Psoas muscle (tissue), 8 donors: ENCODE measurements around the gene CACNA2D4. TPM values are rescaled to one million over a fixed set of nuclear protein-coding genes. Genes with fewer than 3 reads are reported as not detected.

ENCODE experiments used
- ATAC-seq, 4 donors: fragments of 200-7000 bp; cut with Tn5 transposase; one replicate each; pipeline ENCODE4 v1.9.1; 2020; ENCODE audit warnings: moderate library complexity in 3 of 4, mild to moderate bottlenecking in 2 of 4
- DNase-seq, 2 donors: peaks; one replicate each; pipeline ENCODE4 v3.0.0-alpha.2; 2020
- H3K27ac ChIP-seq: fragments of 200-600 bp; one replicate; pipeline ENCODE4 v1.8.0; 2022
- H3K27me3 ChIP-seq, 3 donors: fragments of 200-600 bp in 1 of 3; one replicate each; pipeline versions ENCODE4 v1.6.1 to v1.8.0; 2013 to 2022; ENCODE audit warnings: low read length in 2 of 3, mild to moderate bottlenecking in 2 of 3, moderate library complexity in 1 of 3; ENCODE audit not compliant: insufficient read depth in 3 of 3
- H3K36me3 ChIP-seq, 2 donors: fragments of 200-600 bp in 1 of 2; one replicate each; pipeline versions ENCODE4 v1.6.1 to v1.8.0; 2013 to 2022; ENCODE audit warnings: low read depth in 1 of 2, mild to moderate bottlenecking in 1 of 2, moderate library complexity in 1 of 2; ENCODE audit not compliant: insufficient read depth in 1 of 2
- H3K4me1 ChIP-seq: fragments of 200-600 bp; one replicate; pipeline ENCODE4 v1.8.0; 2022
- H3K4me3 ChIP-seq: fragments of 200-600 bp; one replicate; pipeline ENCODE4 v1.8.0; 2022; ENCODE audit warnings: mild to moderate bottlenecking
- H3K9me3 ChIP-seq: fragments of 200-600 bp; one replicate; pipeline ENCODE4 v1.8.0; 2022
- WGBS, 3 donors: extraction: QIAGEN DNeasy Blood & Tissue Kit; methylation state at CpG; one replicate each; pipeline versions ENCODE4 v1.1.6 to v1.1.7; 2013; 5-methylcytosine and 5-hydroxymethylcytosine counted together
- intact Hi-C, 2 donors: fragments of 100-400 bp; cut with DNase I; formaldehyde crosslinking; loops; one replicate each; pipeline versions ENCODE4 v1.11.0 to v1.14.2; 2022
- polyA plus RNA-seq, 3 donors: library from polyadenylated mRNA; stranded (reverse); fragments of 200-250 nt; gene quantifications; one replicate each; pipeline ENCODE4 v1.2.3, GENCODE V29; 2013
- total RNA-seq, 4 donors: library from RNA; stranded (reverse); fragmentation: NEBNext Ultra II Directional in 2 of 4; extraction: Animal tissue kit (Norgen Biotek cat#: 25700) in 2 of 4; gene quantifications; one replicate each; pipeline versions ENCODE4 v1.2.1 to v1.2.4, GENCODE V29; 2021 to 2023
- TF ChIP-seq, protein P1 (sequence below): fragments of 200-600 bp; IDR thresholded peaks from one replicate; pipeline ENCODE4 v1.8.0; 2022; ENCODE audit warnings: antibody characterized with exemption
- donor health status: healthy with polysubstance abuse.
- donor health status: DM: no; HTN: no; CAD: no; lungs with moderate emphysema.
- donor health status: Bipolar disorder and iron deficiency.
- donor health status: healthy.
- donor health status: DM: yes; HTN: yes; CAD: no.
- donor health status: DM: no; HTN: no; CAD: no.
- donor health status: DM: no; HTN: no; CAD: no.
- donor health status: DM: yes; HTN: yes; CAD: no.

CACNA2D4 gene
- total and polyA plus RNA-seq, 7 donors: 0.74 to 1.8 (median 0.93) TPM

GRCh38 chr12:1888923-1889322 lies 29.5 kb downstream of the CACNA2D4 start:
- no peaks in the 10 kb centered on the region for H3K4me1 ChIP-seq
- TF ChIP-seq, protein P1, sequence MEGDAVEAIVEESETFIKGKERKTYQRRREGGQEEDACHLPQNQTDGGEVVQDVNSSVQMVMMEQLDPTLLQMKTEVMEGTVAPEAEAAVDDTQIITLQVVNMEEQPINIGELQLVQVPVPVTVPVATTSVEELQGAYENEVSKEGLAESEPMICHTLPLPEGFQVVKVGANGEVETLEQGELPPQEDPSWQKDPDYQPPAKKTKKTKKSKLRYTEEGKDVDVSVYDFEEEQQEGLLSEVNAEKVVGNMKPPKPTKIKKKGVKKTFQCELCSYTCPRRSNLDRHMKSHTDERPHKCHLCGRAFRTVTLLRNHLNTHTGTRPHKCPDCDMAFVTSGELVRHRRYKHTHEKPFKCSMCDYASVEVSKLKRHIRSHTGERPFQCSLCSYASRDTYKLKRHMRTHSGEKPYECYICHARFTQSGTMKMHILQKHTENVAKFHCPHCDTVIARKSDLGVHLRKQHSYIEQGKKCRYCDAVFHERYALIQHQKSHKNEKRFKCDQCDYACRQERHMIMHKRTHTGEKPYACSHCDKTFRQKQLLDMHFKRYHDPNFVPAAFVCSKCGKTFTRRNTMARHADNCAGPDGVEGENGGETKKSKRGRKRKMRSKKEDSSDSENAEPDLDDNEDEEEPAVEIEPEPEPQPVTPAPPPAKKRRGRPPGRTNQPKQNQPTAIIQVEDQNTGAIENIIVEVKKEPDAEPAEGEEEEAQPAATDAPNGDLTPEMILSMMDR: no peak
- 89 to 93% (median 89%) methylated on average over 3 of the region's 3 CpGs for WGBS, 3 donors
- intact Hi-C loops: no loop called here
- no peaks in the 10 kb centered on the region for H3K9me3 ChIP-seq
- no peak overlapping the region for H3K27ac ChIP-seq
- no peaks in the 10 kb centered on the region for H3K27me3 ChIP-seq
- no peak overlapping the region for H3K4me3 ChIP-seq
- no peak for DNase-seq
- H3K36me3 ChIP-seq: no peaks in the 10 kb centered on the region
- no peak for ATAC-seq

DNA sequence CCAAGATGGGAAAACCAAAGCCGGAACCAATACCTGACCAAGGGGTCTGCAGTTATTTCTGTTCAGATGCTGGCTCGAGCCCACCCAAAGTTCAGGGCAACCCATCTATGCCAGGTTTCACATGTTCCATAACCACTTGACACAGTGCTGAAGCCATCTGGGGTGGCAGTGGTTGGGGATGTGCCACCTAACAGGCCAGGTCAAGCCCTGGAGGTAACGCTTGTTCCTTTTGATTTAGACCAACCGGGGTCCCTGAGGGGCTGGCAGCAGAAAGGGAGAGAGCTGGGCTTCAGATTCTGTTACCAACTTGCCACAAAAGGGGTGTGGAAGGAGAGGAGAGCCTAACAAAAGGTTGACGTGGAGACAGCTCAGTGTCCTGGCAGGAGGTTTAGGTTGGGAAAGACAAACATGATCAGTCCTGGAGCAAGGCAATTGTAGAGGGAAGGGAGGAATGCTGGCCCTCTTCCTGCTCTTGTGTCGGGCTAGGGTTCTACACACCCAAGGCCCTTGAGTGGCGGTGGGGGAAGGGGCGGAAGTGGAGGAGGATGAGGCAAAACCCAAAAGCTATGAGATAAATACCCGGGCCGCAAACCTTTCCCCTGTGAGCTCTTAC lies 31.9 kb downstream of the CACNA2D4 start:
- DNase-seq (no peak), ATAC-seq (no peak)
- no peaks in the 10 kb centered on the region for H3K9me3 ChIP-seq
- H3K4me3 ChIP-seq: no peak overlapping the region
- no peaks in the 10 kb centered on the region for H3K36me3 ChIP-seq
- 80 to 87% (median 84%) methylated on average over 10 of the region's 10 CpGs for WGBS, 3 donors
- intact Hi-C loops: no loop called here
- TF ChIP-seq, protein P1: no peak
- H3K4me1 ChIP-seq: no peaks in the 10 kb centered on the region
- H3K27me3 ChIP-seq: no peaks in the 10 kb centered on the region
- no peak overlapping the region for H3K27ac ChIP-seq

GRCh38 chr12:1885599-1886245 lies 32.7 kb downstream of the CACNA2D4 start:
- Histone ChIP-seq H3K27me3 (no peaks in the 10 kb centered on the region), H3K9me3 (no peaks in the 10 kb centered on the region), H3K36me3 (no peaks in the 10 kb centered on the region), H3K4me1 (no peaks in the 10 kb centered on the region), H3K4me3 (no peak overlapping the region), H3K27ac (no peak overlapping the region)
- DNase-seq (no peak), ATAC-seq (no peak)
- intact Hi-C loops: no loop called here
- 81 to 86% (median 85%) methylated on average over 13 of the region's 13 CpGs for WGBS, 3 donors
- TF ChIP-seq, protein P1: no peak

DNA sequence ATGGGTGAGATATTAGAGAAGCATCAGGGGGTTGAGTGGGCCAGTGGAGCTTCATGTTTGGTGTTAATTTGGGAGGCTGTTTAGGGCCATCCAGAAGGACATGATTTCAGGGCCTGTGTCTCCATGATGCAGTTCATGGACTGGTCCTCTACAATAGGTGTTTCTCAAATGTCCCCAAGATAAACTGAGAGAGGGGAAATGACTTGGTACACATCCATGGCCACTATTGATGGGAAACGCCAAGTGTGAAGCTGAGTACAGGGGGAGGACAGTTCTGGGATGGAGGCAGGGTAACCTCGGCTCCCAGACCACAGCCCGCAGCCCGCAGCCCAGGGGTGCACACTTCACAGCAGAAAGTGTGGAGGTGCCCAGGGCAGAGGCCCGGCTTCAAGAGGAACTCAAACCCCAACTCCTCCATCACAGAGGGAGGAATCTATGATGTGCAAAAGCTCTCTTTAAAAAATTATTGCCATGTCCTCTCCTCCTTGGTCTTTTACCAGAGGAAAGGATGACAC lies 33.3 kb downstream of the CACNA2D4 start:
- Histone ChIP-seq H3K36me3 (no peaks in the 10 kb centered on the region), H3K9me3 (no peaks in the 10 kb centered on the region), H3K4me3 (no peak overlapping the region), H3K4me1 (no peaks in the 10 kb centered on the region), H3K27ac (no peak overlapping the region), H3K27me3 (no peaks in the 10 kb centered on the region)
- ATAC-seq (no peak), DNase-seq (no peak)
- 93 to 97% (median 96%) methylated on average over 5 of the region's 5 CpGs for WGBS, 3 donors
- TF ChIP-seq, protein P1: no peak
- intact Hi-C loops: no loop called here
